HT-29 (cell line): ENCODE results near the gene KCTD1. TPM values are rescaled to one million over a fixed set of nuclear protein-coding genes. Genes with fewer than 3 reads are reported as not detected.

Source experiments
- DNase-seq: peaks from one replicate; pipeline ENCODE4 v3.0.0-alpha.2; 2015; ENCODE audit warnings: low spot score
- total RNA-seq: library from RNA; depleted of rRNA; stranded (reverse); fragments of >200 nt; shearing (Covaris generic); gene quantifications from 2 replicates; pipeline ENCODE4 v1.2.3, GENCODE V29; 2014

KCTD1 gene
- total RNA-seq, 1 experiment from 2014 or later = 23.4 TPM

DNA sequence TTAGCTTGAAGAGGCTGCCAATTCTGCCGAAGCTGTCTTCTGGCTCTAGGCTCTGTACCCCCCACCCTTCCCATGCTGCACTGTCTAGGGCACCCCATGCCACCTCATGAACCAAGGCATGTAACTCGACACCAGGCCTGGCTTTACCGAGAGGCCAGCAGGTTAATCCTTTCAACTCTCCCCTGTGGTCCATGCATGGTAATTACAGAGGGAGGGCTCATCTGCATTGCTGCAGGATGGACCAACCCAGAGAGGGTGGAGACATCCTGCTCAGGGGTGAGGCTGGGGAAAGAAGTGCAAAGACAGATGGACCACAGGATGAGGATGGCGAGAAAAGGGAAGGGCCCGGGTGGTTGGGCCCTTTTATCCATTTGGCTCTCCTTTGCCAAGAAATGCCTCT is 65.8 kb downstream of the KCTD1 start:
- DNase-seq = peak; percentile 61

DNA sequence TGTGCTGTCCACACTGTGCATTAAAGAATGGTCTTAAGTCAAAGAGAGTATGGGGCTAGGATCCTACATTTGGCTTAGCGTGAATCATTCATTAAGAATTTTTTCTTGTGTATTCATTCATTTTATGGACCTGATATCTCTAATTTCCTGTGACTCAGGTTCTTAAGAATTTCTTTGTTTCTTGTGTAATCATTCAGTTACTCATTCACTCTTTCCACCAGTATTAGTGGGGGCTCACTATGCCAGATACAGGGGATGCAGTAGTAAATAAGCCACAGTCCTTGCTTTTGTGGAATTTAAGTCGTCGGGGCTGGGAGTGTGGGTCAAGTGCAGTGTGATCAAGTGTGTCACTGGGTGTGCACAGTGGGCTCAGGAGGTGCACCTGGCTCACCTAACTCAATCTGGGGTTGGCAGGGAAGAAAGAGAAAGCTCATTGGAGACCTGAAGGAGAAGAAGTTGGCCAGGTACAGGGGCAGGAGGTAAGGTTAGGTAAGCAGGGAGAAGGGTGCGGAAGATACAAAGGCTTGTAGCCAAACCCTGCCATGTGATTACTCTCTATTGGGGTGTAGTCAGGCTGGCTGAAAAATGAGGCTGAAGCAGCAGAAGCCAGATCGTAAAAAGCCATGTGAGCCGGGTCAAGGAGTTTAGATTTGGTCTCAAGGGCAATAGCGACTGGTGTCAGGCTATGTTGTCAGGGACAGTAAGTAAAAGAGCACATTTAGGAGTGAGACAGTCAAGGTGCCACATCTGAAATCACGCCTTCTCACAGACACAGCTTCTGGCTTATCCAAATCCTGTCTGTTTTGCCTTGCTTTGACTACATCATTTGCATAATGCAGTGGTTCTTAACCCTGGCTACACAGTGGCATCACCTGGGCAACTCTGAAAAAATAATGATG is 67.2 kb downstream of the KCTD1 start:
- DNase-seq = peak; percentile 87

DNA sequence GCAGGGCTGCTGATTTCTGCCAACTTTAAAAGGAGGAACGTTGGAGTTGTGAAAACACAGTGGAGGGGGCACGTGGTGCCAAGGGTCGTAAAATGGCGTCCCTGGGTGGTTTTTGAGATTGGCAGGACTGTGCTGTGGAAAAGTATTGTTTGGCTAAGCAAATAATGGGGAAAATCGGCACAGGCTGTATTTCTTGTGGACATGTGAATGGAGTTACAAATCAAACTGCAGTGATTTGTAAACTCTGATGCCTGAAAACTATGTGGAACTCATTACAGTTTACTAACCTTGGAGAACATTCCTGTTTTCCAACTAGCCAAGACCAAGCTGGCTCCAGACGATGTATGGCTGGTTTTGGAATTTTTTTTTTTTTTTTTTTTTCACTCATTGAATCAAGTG is 68.7 kb downstream of the KCTD1 start:
- no peak for DNase-seq

DNA sequence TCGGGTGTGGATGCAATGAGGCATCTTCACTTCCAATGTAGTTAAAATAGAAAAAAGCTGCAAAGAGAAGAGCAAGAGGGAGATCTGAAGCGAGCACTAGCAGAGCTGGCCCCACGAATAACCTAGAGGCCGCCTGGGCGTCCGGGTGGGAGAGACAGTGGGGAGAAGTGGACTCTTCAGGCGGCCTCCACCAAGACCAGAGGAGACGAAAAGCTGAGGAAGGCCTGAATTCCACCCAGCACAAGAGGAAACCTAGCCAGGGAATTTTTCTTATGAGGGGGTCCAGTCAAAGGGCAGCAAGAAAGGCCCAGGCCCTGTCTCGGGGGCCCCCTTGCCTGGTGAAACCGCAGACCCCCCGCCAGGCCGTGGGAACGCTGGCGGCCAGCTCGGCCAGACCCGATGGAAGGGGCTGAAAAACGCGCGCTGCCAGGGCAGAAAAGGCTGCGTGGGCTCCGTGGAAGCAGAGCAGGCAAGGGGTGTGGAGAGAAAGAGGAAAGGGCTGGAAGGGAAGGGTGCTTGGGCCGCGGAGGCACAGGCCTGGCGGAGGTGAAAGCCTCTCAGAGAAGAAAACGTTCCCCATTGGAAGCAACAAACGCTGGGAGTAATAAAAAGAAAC is 69.2 kb downstream of the KCTD1 start:
- DNase-seq = no peak

DNA sequence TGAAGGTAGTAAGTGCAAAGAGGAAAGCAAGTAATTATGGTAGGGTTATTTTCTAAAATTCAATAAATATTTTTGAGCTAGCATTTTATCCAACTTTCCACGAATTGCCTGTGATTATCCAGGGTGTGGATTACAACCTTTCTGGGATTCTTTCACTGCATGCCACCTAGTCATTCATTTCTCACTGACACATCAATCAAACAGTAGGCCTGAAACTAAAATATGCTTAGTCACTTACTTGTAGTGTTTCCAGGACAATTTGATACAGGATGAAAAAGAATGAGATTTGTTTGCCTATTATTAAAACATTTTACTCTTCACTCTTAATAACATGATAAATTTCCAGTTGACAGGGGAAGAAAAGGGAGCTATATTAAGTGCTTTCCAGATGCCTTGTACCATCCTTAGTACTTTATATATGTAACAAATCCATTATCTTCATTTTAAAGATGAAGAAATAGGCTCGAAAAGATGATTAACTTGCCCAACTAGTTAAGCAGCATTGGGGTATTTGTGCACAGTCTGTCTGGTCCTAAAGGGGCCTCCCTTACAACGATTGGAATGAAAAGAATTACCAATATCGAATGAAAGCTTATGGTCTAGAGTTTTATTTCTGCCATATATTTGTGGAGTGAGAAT is 70.4 kb downstream of the KCTD1 start:
- DNase-seq = peak; percentile 36

DNA sequence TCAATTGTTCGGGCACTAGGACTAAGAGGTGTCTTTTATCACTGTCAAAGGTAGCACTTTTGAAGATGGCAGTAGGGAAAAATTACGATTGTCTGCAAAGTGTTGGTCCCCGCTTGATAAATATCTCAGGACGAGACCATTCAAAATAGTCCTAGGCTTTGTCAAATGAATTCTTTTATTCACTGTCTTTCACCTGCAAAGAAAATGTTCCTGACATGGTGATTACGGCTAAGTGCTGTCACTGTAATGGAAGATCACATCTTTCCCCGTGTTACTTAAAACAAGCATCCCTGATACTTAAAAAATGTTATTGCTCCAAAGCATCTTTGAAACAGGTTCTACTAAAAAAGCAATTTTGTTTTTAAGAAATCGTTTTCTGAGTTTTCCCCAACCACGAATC is 71.7 kb downstream of the KCTD1 start:
- DNase-seq = no peak

DNA sequence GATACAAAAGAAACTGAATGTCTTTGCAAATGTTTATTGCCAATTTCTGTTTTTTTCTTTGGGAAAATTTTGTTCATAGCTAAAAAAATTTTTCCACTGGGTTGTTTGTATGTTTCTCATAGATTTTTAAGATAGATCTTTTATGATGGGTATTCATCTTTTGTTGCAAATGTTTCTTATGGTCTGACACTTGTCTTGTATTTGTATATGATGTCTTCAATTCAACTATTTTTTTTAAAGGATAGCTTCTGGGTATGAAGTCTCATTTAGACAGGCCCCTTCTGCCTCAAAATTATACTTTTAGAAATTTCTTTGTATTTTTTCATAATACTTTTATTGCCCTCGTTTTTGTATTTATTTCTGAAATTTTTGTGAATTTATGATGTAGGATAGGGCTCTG is 73.8 kb downstream of the KCTD1 start:
- DNase-seq = no peak

DNA sequence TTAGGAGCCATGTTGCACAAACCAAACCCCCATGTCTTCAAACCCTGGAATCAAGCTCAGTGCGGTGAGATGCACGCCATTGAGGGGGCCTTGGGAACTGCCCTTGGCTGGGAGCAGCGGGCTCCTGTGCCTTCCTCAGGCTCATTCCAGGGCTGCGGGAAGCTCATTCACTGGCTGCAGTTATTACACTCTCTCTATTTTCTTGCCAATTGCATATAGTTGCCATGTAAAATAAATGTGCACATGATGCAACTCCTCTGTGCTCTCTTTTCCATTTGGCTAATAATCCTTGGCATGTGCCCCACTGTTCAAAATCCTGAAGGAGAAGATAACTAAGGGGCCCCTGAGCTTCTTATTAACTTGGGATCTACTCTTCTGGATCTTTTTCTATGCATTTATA is 74.7 kb downstream of the KCTD1 start:
- DNase-seq = no peak

DNA sequence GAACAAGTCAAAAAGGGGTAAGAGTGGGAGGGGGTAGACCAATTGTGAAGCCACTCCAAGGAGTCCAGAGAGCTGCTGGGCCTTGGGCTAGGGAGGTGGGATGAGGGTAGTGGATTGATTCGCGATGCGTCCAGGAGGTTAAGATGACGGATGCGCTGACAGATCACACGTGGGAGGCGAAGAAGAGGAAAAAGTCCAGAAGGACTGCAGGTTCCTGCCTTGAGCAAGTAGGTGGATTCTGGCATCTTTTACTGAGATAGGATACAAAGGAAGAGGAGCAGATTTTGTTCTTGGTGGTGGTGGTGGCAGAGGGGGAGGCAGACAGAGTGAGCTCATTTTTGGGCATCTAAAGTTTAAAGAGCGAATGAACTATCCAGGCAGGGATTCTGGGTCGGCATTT is 76.5 kb downstream of the KCTD1 start:
- DNase-seq = no peak

DNA sequence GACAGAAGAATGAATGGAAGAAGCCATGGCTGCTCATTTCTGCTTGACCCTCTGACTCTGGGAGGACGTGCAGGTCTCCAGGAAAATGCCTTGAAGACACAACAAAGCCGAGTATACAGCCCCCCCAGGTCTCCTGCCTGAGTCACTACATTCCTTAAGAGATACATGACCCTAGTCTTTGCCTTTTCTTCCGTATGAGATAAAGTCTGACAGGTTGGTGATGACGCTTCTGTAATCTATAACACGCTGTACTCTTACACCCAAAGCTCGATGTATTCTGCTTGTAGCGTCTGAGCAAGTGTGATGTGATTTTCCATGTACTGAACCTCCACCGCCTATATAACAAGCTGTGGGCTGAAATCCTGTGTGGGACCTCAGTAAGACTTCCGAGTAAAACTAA is 77.3 kb downstream of the KCTD1 start:
- DNase-seq = no peak

DNA sequence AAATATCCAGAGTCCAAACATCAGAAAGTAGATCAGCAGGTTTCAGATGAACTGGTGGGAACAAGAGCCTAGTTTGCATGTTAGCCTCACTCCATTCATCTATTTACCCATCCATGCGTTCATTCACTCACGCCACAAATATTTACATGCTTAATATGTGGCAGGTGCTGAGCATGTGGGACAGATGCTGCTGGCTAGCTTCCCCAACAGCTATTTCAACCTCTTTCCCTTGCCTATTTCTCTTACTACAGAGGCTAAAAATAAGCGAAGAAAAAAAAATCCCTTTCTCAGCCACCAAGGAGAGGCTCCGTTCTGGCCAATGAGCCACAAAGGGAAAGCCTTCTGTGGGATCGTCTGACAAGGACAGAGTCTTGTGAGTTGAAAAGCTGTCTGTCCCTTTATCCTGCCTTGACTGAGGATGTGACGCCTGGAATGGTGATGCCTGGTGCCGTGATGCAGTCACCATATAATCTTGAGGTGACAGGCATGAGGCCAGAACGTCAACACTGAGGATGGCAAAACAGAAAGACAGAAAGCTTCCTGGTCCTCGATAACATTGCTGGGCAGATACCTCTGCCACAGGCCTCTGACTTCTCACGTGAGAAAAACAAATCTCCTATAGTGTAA is 78.2 kb downstream of the KCTD1 start:
- DNase-seq = no peak

DNA sequence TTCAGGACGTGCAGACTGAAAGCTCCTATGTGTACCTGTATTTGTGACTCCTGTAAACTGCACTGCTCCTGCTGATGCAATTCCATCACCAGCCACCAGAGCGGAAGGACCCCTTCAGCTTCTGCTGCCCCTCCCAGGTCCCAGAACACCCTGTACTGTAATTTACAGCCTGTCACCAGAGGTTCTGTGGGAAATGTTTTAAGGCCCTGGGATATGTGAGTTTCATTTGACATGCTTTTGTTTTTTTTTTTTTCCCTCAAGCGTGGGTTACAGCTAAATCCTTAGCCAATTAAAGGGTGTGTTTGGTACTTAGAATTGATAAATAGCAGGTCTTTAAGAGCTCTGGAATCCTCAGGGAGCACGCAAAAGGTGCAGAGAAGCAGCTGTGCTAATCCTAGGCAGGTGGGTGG is 79.4 kb downstream of the KCTD1 start:
- peak; percentile 61 for DNase-seq

DNA sequence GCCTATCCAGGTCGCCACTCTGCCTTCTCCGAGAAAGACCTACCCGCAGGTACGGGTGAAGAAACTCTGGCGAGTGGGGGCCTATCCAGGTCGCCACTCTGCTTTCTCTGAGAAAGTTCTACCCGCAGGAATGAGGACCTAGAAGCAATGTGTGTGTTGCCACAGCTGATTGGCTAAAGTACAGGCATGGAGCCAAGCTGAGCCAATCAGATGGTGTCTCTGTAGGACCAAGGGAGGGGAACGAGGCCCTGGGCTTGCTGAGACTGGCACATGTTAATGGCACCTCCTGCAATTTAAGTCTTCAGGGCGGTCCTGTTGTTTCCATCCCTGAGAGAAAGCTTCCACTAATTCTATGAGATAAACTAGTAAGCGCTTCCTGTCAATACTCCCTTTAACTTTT is 82.3 kb downstream of the KCTD1 start:
- DNase-seq = no peak

DNA sequence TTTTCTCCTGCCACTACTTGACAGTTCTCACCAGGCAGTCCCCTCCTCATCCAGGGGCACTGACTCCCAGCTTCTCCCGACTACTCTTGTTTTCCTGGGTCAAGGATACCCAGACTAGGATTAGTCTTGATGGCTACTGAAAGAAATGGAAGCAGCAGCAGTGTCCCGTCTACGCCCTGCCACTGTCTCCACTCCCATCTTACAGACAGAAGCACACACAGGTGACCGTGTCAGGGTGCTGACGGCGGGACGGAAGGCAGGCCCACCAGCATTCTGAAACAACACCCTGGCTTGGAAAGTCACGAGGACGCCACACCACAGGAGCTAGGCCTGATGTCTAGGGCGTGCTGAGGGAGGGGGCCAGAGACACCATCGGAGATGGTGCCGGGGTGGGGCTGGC is 82.9 kb downstream of the KCTD1 start:
- DNase-seq = no peak

DNA sequence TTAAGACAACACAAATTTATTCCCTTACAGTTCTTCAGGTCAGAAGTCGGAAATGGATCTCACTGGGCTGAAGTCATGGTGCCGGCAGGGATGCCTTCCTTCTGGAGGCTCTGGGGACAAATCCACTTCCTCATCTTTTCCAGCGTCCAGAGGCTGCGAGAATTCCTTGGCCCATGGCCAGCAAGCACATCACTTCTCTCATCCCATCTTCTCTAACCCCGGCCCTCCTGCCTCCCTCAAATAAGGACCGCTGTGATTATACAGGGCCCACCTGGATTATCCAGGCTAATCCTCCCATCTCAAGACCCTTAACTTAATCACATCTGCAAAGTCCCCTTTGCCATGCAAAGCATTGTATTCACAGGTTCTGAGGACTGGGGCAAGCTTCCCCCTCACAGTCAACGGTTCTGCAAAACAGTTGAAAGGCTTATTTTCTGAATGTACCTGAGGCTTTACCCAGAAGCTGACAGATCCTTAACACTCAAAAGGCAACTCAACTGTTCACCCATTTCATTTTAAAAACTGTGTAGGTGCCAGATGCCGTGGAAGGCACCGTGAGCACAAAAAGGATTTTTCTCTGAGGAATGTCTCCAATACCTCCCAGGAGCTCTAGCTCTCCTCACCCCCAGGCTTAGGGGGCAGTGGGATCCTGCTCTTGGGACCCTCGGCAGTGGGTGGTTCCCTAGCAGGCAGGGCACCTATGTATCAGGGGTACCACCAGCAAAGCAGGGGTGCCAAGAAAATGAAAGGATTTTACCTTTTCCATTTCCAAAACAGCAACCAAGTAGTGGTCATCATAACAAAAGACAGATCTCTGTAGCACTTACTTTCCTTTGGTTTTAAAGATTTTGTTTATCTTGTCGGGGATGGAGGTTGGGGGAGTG is 84.0 kb downstream of the KCTD1 start:
- DNase-seq = no peak

DNA sequence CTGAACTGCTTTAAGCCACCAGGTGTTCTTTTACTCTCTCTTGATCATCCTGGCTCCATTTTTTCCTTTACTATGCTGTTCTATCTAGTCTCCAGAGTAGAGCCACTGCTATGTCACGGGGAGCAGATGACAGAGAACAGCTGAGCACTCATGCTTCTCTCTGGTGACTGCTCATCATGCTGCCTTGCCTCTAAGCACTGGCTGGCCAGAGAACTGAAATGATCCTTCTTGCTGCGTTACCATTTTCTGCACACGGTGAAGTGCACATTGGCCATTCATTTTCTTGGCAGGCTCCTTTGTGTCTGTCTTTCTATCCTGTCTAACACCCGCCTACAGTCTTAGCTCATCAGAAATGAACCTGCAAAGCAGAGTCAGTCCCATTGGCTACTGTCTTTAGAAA is 86.0 kb downstream of the KCTD1 start:
- no peak for DNase-seq

DNA sequence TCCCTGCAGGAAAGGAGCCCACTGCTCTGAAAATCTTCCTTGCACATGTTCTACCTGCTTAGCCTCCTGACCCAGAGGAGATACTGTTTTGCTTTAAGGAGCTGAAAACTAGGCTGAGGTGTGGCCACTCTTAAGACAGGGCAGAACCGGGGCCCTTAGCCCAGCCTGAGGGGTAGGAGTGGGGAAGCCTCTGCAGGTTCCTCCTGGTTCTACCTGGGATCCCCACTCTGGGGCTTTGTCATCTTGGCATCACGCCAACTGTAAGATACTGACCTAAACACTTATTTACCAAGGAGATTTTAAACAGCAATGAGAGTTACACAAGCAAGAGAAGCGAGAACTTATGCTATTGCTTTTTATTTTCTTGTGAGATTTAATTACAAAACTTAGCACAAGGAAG is 86.9 kb downstream of the KCTD1 start:
- no peak for DNase-seq

DNA sequence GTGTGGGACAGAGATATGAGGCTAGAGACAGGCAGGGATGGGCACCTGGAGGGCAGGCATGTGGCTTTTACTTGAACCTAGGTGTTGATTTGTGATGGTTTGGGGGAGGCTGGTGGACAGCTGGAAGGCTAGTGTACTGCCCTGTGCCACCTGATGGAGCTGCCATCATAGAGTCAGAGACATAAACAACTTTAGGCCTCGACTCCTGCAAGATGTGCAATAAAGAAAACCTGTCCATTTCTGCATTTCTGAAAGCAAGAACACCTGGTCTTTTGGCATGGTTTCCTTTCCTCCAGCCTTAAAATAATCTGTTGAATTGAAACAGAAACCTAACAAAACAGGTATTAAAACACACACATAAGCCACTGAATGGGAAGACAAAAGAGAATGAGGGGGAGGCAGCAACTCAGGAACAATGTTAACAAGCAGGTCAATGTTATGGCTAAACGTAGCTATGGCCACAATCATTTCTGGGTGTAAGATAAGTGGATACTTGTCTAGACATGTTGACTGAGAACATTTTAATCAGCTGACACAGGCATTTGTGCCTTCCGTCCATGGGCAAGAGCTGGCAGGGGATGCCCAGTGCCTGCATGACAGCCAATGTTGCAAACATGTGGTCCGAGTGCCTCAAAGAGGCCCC is 87.8 kb downstream of the KCTD1 start:
- no peak for DNase-seq

DNA sequence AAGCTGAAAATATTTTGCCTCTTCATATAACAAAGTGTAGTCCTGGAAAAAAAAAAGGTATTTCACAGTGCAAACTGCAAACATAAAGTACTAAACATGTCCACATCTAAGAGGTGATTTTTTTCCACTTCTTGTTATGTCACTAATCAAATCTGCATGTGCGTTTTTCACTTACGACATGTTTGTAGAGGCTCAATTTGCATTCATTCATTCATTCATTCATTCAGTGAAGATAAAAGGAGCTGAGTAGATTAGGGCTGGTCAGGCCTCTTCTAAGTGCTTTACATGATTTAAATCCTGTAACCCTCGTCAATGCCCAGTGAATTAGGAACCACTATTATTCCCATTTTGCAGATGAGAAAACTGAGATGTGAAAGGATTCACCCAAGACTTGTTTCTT is 88.5 kb downstream of the KCTD1 start:
- DNase-seq = no peak

DNA sequence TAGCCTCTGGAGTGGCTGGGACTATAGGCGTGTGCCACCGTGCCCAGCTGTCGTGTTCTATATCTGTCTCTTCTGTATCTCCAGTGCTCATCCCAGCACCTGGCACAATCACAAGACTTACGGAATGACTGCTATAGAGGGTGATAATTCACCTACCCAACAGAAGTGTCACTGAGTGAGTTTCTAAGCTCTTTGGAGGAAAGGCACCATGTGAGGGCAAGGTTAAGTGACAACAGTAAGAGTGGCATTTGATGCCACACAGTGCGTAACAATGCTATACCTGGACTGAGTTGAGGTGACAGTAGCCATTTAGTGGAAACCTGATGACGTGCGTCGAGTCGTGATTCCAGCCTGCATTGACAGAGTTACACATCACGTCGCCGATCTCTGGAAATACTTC is 89.0 kb downstream of the KCTD1 start:
- DNase-seq = no peak
